NCI-H345 (cell line): Measurements from ENCODE around the gene B9D1.

Source experiments
- DNase-seq: peaks from one replicate; lab custom pipeline; 2025; lab: John Stamatoyannopoulos, UW

The B9D1 gene

GRCh38 chr17:19338031-19338990 is 24.2 kb downstream of the B9D1 start:
- DNase-seq, result no peak

- DNase-seq, result no peak
These were observed 24.9 kb downstream of the B9D1 start for GRCh38 chr17:19337712-19338023.

- no peak for DNase-seq
These were observed 25.4 kb downstream of the B9D1 start for GRCh38 chr17:19336938-19337711.

- no peak for DNase-seq
These were observed 26.4 kb downstream of the B9D1 start for GRCh38 chr17:19335951-19336631.

- DNase-seq, result no peak
These were observed 28.2 kb downstream of the B9D1 start for GRCh38 chr17:19334331-19334730.

GRCh38 chr17:19333736-19334290 is 28.7 kb downstream of the B9D1 start:
- DNase-seq, result no peak

GRCh38 chr17:19333132-19333440 is 29.4 kb downstream of the B9D1 start:
- no peak for DNase-seq

- no peak for DNase-seq
These were observed 30.0 kb downstream of the B9D1 start for GRCh38 chr17:19332371-19333131.

GRCh38 chr17:19331543-19332245 is 30.8 kb downstream of the B9D1 start:
- DNase-seq, result no peak

- DNase-seq, result no peak
These were observed 31.4 kb downstream of the B9D1 start for GRCh38 chr17:19331134-19331533.

GRCh38 chr17:19330271-19330670 is 32.3 kb downstream of the B9D1 start:
- no peak for DNase-seq

GRCh38 chr17:19329839-19330238 is 32.7 kb downstream of the B9D1 start:
- no peak for DNase-seq

GRCh38 chr17:19329136-19329535 is 33.4 kb downstream of the B9D1 start:
- DNase-seq, result no peak

- DNase-seq, result no peak
These were observed 34.0 kb downstream of the B9D1 start for GRCh38 chr17:19328441-19329061.

- DNase-seq, result no peak
These were observed 35.3 kb downstream of the B9D1 start for GRCh38 chr17:19327031-19327783.

- DNase-seq, result no peak
These were observed 37.0 kb downstream of the B9D1 start for GRCh38 chr17:19325542-19325941.

- no peak for DNase-seq
These were observed 39.7 kb downstream of the B9D1 start for GRCh38 chr17:19322861-19323260.

- DNase-seq, result no peak
These were observed 40.4 kb downstream of the B9D1 start for GRCh38 chr17:19322129-19322505.

- no peak for DNase-seq
These were observed 40.9 kb downstream of the B9D1 start for GRCh38 chr17:19321481-19322128.
